Keratinocyte (primary cell): ENCODE results near the gene CKAP4.

Experiments
- CTCF ChIP-seq, 3 experiments: IDR thresholded peaks in 1 of 3; conservative IDR thresholded peaks in 1 of 3; optimal IDR thresholded peaks in 1 of 3; 2 replicates in 2 of 3; 3 replicates in 1 of 3; pipeline versions ENCODE3 to v1.5.1; 2011; ENCODE audit warnings: low read length in 3 of 3, mild to moderate bottlenecking in 3 of 3, moderate library complexity in 2 of 3, control low read depth in 1 of 3, inconsistent platforms in 1 of 3; ENCODE audit not compliant: insufficient read depth in 2 of 3; ENCODE audit errors: extremely low read depth in 1 of 3
- EZH2 ChIP-seq: IDR thresholded peaks from one replicate; pipeline ENCODE4 v1.6.1; 2012; ENCODE audit warnings: inconsistent platforms, mild to moderate bottlenecking, low read length, moderate library complexity

- no peak for TF ChIP-seq CTCF (optimal IDR thresholded peaks at IDR 0.05 in 1 of 3, IDR thresholded peaks at IDR 0.05 in 1 of 3, conservative IDR thresholded peaks at IDR 0.05 in 1 of 3; ENCODE audit: extremely low read depth in 1 of 3, insufficient read depth in 2 of 3, low read length in 3 of 3)
- TF ChIP-seq EZH2 = no peak
Observed at GRCh38 chr12:106235770-106236169, 12.1 kb downstream of the CKAP4 start.
